HCT116 (cell line): ENCODE data around the gene CDKN1C. TPM values are rescaled to one million over a fixed set of nuclear protein-coding genes. Genes with fewer than 3 reads are reported as not detected.

Experiments
- ATAC-seq: fragments of 200-7000 bp; cut with Tn5 transposase; 2 replicates; pipeline ENCODE4 v1.9.1; 2020; ENCODE audit warnings: mild to moderate bottlenecking, moderate library complexity
- BruUV-seq: library from RNA; stranded (reverse); fragments of 400-500 nt; replicated peaks from 2 replicates; lab custom pipeline; 2021; lab: Mats Ljungman, UMichigan
- CTCF ChIA-PET: fragments of 300-600 bp; sonication (Branson Sonifier 250); formaldehyde crosslinking; loops from one replicate; lab custom pipeline; 2021; ENCODE audit warnings: antibody characterized with exemption; lab: Charles Lee
- POLR2A ChIA-PET: fragments of 300-600, 350-600 bp; sonication (Branson Sonifier 250); formaldehyde crosslinking; loops from one replicate; lab custom pipeline; 2021; ENCODE audit warnings: antibody characterized with exemption; lab: Charles Lee
- RAD21 ChIA-PET, 2 experiments: fragments of 300-600 bp; sonication (Branson Sonifier 250); formaldehyde crosslinking; loops; one replicate each; lab custom pipeline; 2023; ENCODE audit warnings: low total read pairs in 2 of 2; ENCODE audit not compliant: uncharacterized antibody in 2 of 2, unreplicated experiment in 2 of 2, low non-redundant PET in 1 of 2; lab: Charles Lee
- DNase-seq: peaks from one replicate; pipeline ENCODE4 v3.0.0-alpha.2; 2010; ENCODE audit warnings: low read depth, low spot score
- H2AFZ ChIP-seq: fragments of 200-600 bp; shearing (Covaris generic), sonication (generic); 2 replicates; pipeline ENCODE4 v1.6.1; 2017; ENCODE audit warnings: low read depth, mixed run types, mixed read lengths, antibody characterized with exemption, low read length; ENCODE audit not compliant: poor library complexity, severe bottlenecking
- H3K27ac ChIP-seq: 2 replicates; pipeline ENCODE4 v1.5.1; 2012; ENCODE audit warnings: low read depth, low read length
- H3K27me3 ChIP-seq: fragments of 200-600 bp; sonication (generic); 2 replicates; pipeline ENCODE4 v1.6.1; 2016; ENCODE audit warnings: mixed run types, low read length, mixed read lengths; ENCODE audit not compliant: insufficient read depth
- H3K36me3 ChIP-seq, 2 experiments: fragments of 200-500 bp in 1 of 2; fragments of 200-600 bp in 1 of 2; sonication (Bioruptor generic) in 1 of 2; sonication (generic) in 1 of 2; 2 replicates each; pipeline versions ENCODE4 v1.5.1 to v1.6.1; 2014 to 2016; ENCODE audit warnings: low read length in 2 of 2, inconsistent platforms in 1 of 2, mixed read lengths in 1 of 2, mixed run types in 1 of 2; ENCODE audit not compliant: insufficient read depth in 2 of 2, control insufficient read depth in 1 of 2
- H3K4me1 ChIP-seq, 2 experiments: fragments of 200-600 bp in 1 of 2; sonication (generic) in 1 of 2; 2 replicates each; pipeline versions ENCODE4 v1.5.1 to v1.6.1; 2012 to 2017; ENCODE audit warnings: low read length in 2 of 2, inconsistent platforms in 1 of 2, mild to moderate bottlenecking in 1 of 2, mixed read lengths in 1 of 2, mixed run types in 1 of 2, moderate library complexity in 1 of 2; ENCODE audit not compliant: insufficient read depth in 2 of 2, control insufficient read depth in 1 of 2
- H3K4me2 ChIP-seq: fragments of 200-600 bp; sonication (generic); 2 replicates; pipeline ENCODE4 v1.6.1; 2017; ENCODE audit warnings: mixed run types, low read length, mixed read lengths
- H3K4me3 ChIP-seq, 2 experiments: fragments of 200-600 bp in 1 of 2; sonication (generic) in 1 of 2; replicated peaks in 1 of 2; 2 replicates each; pipeline ENCODE4 v1.5.1; 2011 to 2016; ENCODE audit warnings: low read length in 2 of 2, control low read depth in 1 of 2, low read depth in 1 of 2, mild to moderate bottlenecking in 1 of 2, mixed read lengths in 1 of 2, mixed run types in 1 of 2
- H3K79me2 ChIP-seq: fragments of 200-600 bp; sonication (generic); 2 replicates; pipeline ENCODE4 v1.6.1; 2017; ENCODE audit warnings: mild to moderate bottlenecking, mixed run types, low read length, moderate library complexity, mixed read lengths; ENCODE audit not compliant: insufficient read depth
- H3K9ac ChIP-seq: fragments of 200-600 bp; sonication (generic); 2 replicates; pipeline ENCODE4 v1.6.1; 2016; ENCODE audit warnings: low read length, mixed read lengths
- H3K9me2 ChIP-seq: fragments of 200-600 bp; sonication (generic), shearing (Covaris generic); 2 replicates; pipeline ENCODE4 v1.6.1; 2017; ENCODE audit warnings: mixed run types, mild to moderate bottlenecking, moderate library complexity; ENCODE audit not compliant: insufficient read depth
- H3K9me3 ChIP-seq, 2 experiments: fragments of 200-500 bp in 1 of 2; fragments of 200-600 bp in 1 of 2; sonication (Bioruptor generic) in 1 of 2; sonication (generic) in 1 of 2; 2 replicates each; pipeline ENCODE4 v1.6.1; 2014 to 2017; ENCODE audit warnings: low read length in 2 of 2, mixed read lengths in 2 of 2, inconsistent platforms in 1 of 2, low read depth in 1 of 2, mild to moderate bottlenecking in 1 of 2, mixed run types in 1 of 2, moderate library complexity in 1 of 2; ENCODE audit not compliant: control insufficient read depth in 1 of 2, insufficient read depth in 1 of 2
- H4K20me1 ChIP-seq: fragments of 200-600 bp; sonication (generic), shearing (Covaris generic); 2 replicates; pipeline ENCODE4 v1.6.1; 2017; ENCODE audit warnings: mixed run types, mild to moderate bottlenecking, moderate library complexity; ENCODE audit not compliant: insufficient read depth
- CBX3 ChIP-seq: IDR thresholded peaks from 2 replicates; pipeline ENCODE4 v1.6.1; 2012; ENCODE audit warnings: low read depth
- CEBPB ChIP-seq: IDR thresholded peaks from 2 replicates; pipeline ENCODE4 v1.6.1; 2012; ENCODE audit warnings: low read depth
- EGR1 ChIP-seq: IDR thresholded peaks from 2 replicates; pipeline ENCODE4 v1.6.1; 2012; ENCODE audit warnings: low read depth
- ELF1 ChIP-seq: IDR thresholded peaks from 2 replicates; pipeline ENCODE4 v1.6.1; 2012; ENCODE audit warnings: low read depth, borderline replicate concordance
- EZH2 ChIP-seq: fragments of 200-600 bp; sonication (generic); IDR thresholded peaks from 2 replicates; pipeline ENCODE4 v1.6.1; 2017; ENCODE audit warnings: antibody characterized with exemption, mixed run types
- FOSL1 ChIP-seq: IDR thresholded peaks from 2 replicates; pipeline ENCODE4 v1.6.1; 2012; ENCODE audit warnings: low read depth
- MAX ChIP-seq: IDR thresholded peaks from 2 replicates; pipeline ENCODE4 v1.6.1; 2012
- REST ChIP-seq: IDR thresholded peaks from 2 replicates; pipeline ENCODE4 v1.6.1; 2012; ENCODE audit warnings: low read depth
- SIN3A ChIP-seq: IDR thresholded peaks from 2 replicates; pipeline ENCODE4 v1.6.1; 2012; ENCODE audit warnings: low read depth
- SRF ChIP-seq: IDR thresholded peaks from 2 replicates; pipeline ENCODE4 v1.6.1; 2012; ENCODE audit warnings: low read depth
- TCF7L2 ChIP-seq: IDR thresholded peaks from 2 replicates; pipeline ENCODE4 v1.7.0; 2011; ENCODE audit warnings: borderline replicate concordance, inconsistent platforms; ENCODE audit not compliant: insufficient read depth, insufficient read length; ENCODE audit errors: extremely low read depth
- ZFX ChIP-seq: fragments of 450-650 bp; IDR thresholded peaks from 2 replicates; pipeline ENCODE4 v1.6.1; 2017
- ZNF274 ChIP-seq: fragments of 200-500 bp; sonication (Bioruptor generic); IDR thresholded peaks from 2 replicates; pipeline ENCODE4 v1.6.1; 2014; ENCODE audit warnings: mild to moderate bottlenecking, low read depth, low read length, inconsistent platforms
- intact Hi-C: fragments of 100-400 bp; cut with micrococcal nuclease; formaldehyde crosslinking; loops from 2 replicates; pipeline ENCODE4 v1.10.0; 2022
- total RNA-seq: library from RNA; stranded (reverse); gene quantifications from one replicate; pipeline ENCODE4 v1.2.1, GENCODE V29; 2021; ENCODE audit not compliant: unreplicated experiment

CDKN1C gene
- total RNA-seq, 1 experiment from 2014 or later = 24.0 TPM

- no peak overlapping the region for H2AFZ ChIP-seq
- H3K36me3 ChIP-seq = no peaks in the 10 kb centered on the region
- H3K4me3 ChIP-seq = no peak overlapping the region
- H3K9ac ChIP-seq = no peak overlapping the region
- H4K20me1 ChIP-seq = no peaks in the 10 kb centered on the region
- no peaks in the 10 kb centered on the region for H3K9me3 ChIP-seq
- H3K27me3 ChIP-seq = no peaks in the 10 kb centered on the region
- H3K79me2 ChIP-seq = no peaks in the 10 kb centered on the region
- ChIA-PET RAD21 (no interaction called here), POLR2A (no interaction called here), CTCF (no interaction called here)
- TF ChIP-seq ELF1 = no peak
- no peak for TF ChIP-seq ZNF274
- TF ChIP-seq SIN3A = no peak
- no peak for TF ChIP-seq FOSL1
- no peak for TF ChIP-seq ZFX
- TF ChIP-seq CEBPB = no peak
- TF ChIP-seq TCF7L2 = no peak
- no peak for TF ChIP-seq EZH2
- no peak for TF ChIP-seq MAX
- TF ChIP-seq REST = no peak
- no peak for TF ChIP-seq SRF
- no peak for TF ChIP-seq EGR1
- TF ChIP-seq CBX3 = no peak
- intact Hi-C loops = no loop called here
- no peak overlapping the region for H3K4me2 ChIP-seq
- no TSS peak for BruUV-seq
- H3K9me2 ChIP-seq = no peaks in the 10 kb centered on the region
- ATAC-seq (no peak), DNase-seq (no peak)
- peaks cover 2 to 7% of the 10 kb centered on the region in 2 experiments; a peak in 1 of 4 replicates for H3K4me1 ChIP-seq
- no peak overlapping the region for H3K27ac ChIP-seq
Measured at GRCh38 chr11:2869134-2869526, 16.4 kb downstream of the CDKN1C start.
